ENCODE measurements around the gene TRPM7.

GRCh38 chr15:50718700-50719125, 32.1 kb upstream of the TRPM7 start:
- TF ChIP-seq CTCF (conservative IDR thresholded peaks at IDR 0.05; ENCODE audit: low read depth, low read length) (no peak), EZH2 (IDR thresholded peaks at IDR 0.05; ENCODE audit: borderline replicate concordance, low read depth, low read length, poor library complexity, severe bottlenecking) (no peak)
